SK-N-SH (cell line): ENCODE results near the gene AXIN1.

Experiments used
- CTCF ChIP-seq: fragments of 200-600 bp; sonication (generic); IDR thresholded peaks from 2 replicates; pipeline ENCODE4 v1.6.1; 2017; ENCODE audit warnings: antibody characterized with exemption, mild to moderate bottlenecking, moderate library complexity
- YY1 ChIP-seq: IDR thresholded peaks from 2 replicates; pipeline ENCODE4 v1.4.0; 2012; ENCODE audit warnings: low read depth, mild to moderate bottlenecking

GRCh38 chr16:261031-261691 is 91.4 kb downstream of the AXIN1 start:
- TF ChIP-seq YY1: no peak
- TF ChIP-seq CTCF: no peak
